Smooth muscle cell (in vitro differentiated cells): ENCODE data around the gene EYS. TPM values are rescaled to one million over a fixed set of nuclear protein-coding genes. Genes with fewer than 3 reads are reported as not detected.

Source experiments
- DNase-seq: peaks from one replicate; lab custom pipeline; 2025; ENCODE audit not compliant: unreplicated experiment; lab: John Stamatoyannopoulos, UW
- H2AFZ ChIP-seq: fragments of 200-600 bp; sonication (generic); 2 replicates; pipeline ENCODE4 v1.6.0; 2016; ENCODE audit warnings: antibody characterized with exemption, low read depth, mild to moderate bottlenecking
- H3F3A ChIP-seq: fragments of 200-600 bp; sonication (generic); 2 replicates; pipeline ENCODE4 v1.6.0; 2017; ENCODE audit warnings: antibody characterized with exemption, low read depth
- H3K27ac ChIP-seq: fragments of 200-600 bp; sonication (generic); 2 replicates; pipeline ENCODE4 v1.5.1; 2016; ENCODE audit warnings: low read depth, mild to moderate bottlenecking
- H3K27me3 ChIP-seq: fragments of 200-600 bp; sonication (generic); 2 replicates; pipeline ENCODE4 v1.6.1; 2016; ENCODE audit warnings: low read depth, mild to moderate bottlenecking
- H3K36me3 ChIP-seq: fragments of 200-600 bp; sonication (generic); 2 replicates; pipeline ENCODE4 v1.5.1; 2016; ENCODE audit warnings: low read depth
- H3K4me1 ChIP-seq: fragments of 200-600 bp; sonication (generic); 2 replicates; pipeline ENCODE4 v1.5.1; 2016; ENCODE audit warnings: low read depth
- H3K4me2 ChIP-seq: fragments of 200-600 bp; sonication (generic); 2 replicates; pipeline ENCODE4 v1.6.0; 2016; ENCODE audit warnings: mild to moderate bottlenecking
- H3K4me3 ChIP-seq: fragments of 200-600 bp; sonication (generic); 2 replicates; pipeline ENCODE4 v1.5.1; 2016; ENCODE audit warnings: mild to moderate bottlenecking
- H3K79me2 ChIP-seq: fragments of 200-600 bp; sonication (generic); 2 replicates; pipeline ENCODE4 v1.6.0; 2016; ENCODE audit warnings: low read depth, mild to moderate bottlenecking
- H3K9ac ChIP-seq: fragments of 200-600 bp; sonication (generic); 2 replicates; pipeline ENCODE4 v1.6.0; 2016; ENCODE audit warnings: low read depth
- H3K9me3 ChIP-seq: fragments of 200-600 bp; sonication (generic); replicated peaks from 2 replicates; pipeline ENCODE4 v1.5.1; 2016; ENCODE audit warnings: low read depth
- H4K20me1 ChIP-seq: fragments of 200-600 bp; sonication (generic); 2 replicates; pipeline ENCODE4 v1.6.0; 2016; ENCODE audit warnings: low read depth
- WGBS: methylation state at CpG from one replicate; pipeline ENCODE4 v1.1.7; 2016; ENCODE audit warnings: low lambda C conversion rate; 5-methylcytosine and 5-hydroxymethylcytosine counted together
- polyA plus RNA-seq: library from polyadenylated mRNA; unstranded; fragments of >200 nt; fragmentation: Nextera tagmentation; extraction: Ambion mirVana; gene quantifications from 2 replicates; pipeline ENCODE4 v1.2.1, GENCODE V29; 2016
- total RNA-seq: library from RNA; depleted of rRNA; stranded (reverse); fragments of >200 nt; gene quantifications from 2 replicates; pipeline ENCODE4 v1.2.3, GENCODE V29; 2014
- TF ChIP-seq, protein P1 (sequence below): fragments of 200-600 bp; sonication (generic); IDR thresholded peaks from 2 replicates; pipeline ENCODE4 v1.5.1; 2017; ENCODE audit warnings: borderline replicate concordance, mild to moderate bottlenecking, antibody characterized with exemption; ENCODE audit not compliant: insufficient read depth, poor library complexity, severe bottlenecking

EYS gene
- total and polyA plus RNA-seq, 2 experiments from 2014 or later: 0.07 to 0.18 TPM

DNA sequence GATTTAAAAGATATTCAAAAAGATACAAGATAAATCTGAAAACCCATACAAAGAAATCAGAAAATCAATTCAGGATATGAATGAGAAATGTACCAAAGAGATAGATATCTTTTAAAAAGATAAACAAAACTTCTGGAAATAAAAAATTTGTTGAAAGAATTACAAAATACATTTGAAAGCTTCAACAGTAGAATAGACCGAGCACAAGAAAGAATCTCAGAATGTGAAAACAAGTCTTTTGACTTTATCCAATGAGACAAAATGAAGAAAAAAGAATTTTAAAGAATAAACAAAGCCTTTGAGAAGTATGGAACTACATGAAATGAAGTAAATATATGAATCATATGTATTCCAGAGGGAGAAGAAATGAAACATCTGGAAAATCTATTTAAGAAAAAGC, 1011.0 kb downstream of the EYS start:
- Histone ChIP-seq H2AFZ (no peak overlapping the region), H3K4me3 (peak overlapping the region; percentile 8), H3K27ac (no peak overlapping the region), H4K20me1 (no peaks in the 10 kb centered on the region), H3F3A (no peaks in the 10 kb centered on the region), H3K79me2 (no peaks in the 10 kb centered on the region), H3K9me3 (peaks cover 3% of the 10 kb centered on the region), H3K27me3 (no peaks in the 10 kb centered on the region), H3K9ac (no peak overlapping the region), H3K36me3 (peaks cover 3% of the 10 kb centered on the region), H3K4me2 (no peak overlapping the region), H3K4me1 (no peaks in the 10 kb centered on the region)
- TF ChIP-seq, protein P1, sequence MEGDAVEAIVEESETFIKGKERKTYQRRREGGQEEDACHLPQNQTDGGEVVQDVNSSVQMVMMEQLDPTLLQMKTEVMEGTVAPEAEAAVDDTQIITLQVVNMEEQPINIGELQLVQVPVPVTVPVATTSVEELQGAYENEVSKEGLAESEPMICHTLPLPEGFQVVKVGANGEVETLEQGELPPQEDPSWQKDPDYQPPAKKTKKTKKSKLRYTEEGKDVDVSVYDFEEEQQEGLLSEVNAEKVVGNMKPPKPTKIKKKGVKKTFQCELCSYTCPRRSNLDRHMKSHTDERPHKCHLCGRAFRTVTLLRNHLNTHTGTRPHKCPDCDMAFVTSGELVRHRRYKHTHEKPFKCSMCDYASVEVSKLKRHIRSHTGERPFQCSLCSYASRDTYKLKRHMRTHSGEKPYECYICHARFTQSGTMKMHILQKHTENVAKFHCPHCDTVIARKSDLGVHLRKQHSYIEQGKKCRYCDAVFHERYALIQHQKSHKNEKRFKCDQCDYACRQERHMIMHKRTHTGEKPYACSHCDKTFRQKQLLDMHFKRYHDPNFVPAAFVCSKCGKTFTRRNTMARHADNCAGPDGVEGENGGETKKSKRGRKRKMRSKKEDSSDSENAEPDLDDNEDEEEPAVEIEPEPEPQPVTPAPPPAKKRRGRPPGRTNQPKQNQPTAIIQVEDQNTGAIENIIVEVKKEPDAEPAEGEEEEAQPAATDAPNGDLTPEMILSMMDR: no peak
- 100% methylated on average over 1 of the region's 1 CpG for WGBS
- no peak for DNase-seq

DNA sequence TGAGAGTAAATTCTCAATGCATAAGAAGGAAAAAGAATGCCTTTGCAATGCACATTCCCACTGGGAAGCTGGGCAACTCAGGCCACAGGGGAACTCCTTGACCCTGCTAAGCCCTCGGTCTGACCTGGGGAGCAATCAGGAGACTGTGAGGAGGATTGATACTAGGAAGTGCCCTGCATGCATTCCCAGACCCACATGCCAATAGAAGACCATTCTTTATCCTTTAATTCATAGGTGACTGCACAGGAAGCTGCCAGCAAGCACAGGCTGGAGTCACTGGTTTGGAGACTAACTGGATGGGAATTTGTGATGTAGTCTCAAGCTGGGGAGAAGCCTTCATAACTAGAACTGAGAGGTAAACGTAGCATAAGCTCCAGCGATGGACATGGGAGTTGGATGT, 1012.7 kb downstream of the EYS start:
- no peaks in the 10 kb centered on the region for H4K20me1 ChIP-seq
- WGBS: 87% methylated on average over 3 of the region's 3 CpGs
- DNase-seq: no peak

DNA sequence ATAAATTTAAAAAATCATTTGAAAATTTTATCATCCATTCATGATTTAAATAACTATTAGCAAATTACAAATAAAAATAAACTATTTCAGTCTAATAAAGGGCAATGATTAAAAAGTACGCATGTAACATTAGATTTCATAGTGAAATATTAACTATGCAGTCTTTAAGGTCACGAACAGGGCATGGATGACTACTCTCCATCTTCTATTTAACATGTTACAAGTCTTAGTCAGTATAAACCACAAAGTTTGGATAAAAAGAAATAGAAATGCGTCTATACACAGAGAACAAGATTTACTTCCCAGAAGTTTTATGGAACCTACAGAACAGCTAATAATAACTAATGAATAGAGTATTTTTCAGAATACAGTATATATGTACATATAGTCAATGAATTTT, 1016.0 kb downstream of the EYS start:
- H4K20me1 ChIP-seq: no peaks in the 10 kb centered on the region
- no peak overlapping the region for H3K4me3 ChIP-seq
- H3K4me1 ChIP-seq: no peaks in the 10 kb centered on the region
- H3K27ac ChIP-seq: no peak overlapping the region
- H3K27me3 ChIP-seq: no peaks in the 10 kb centered on the region
- no peak for DNase-seq
- H2AFZ ChIP-seq: no peak overlapping the region
- no peak overlapping the region for H3K4me2 ChIP-seq
- peaks cover 3% of the 10 kb centered on the region for H3K36me3 ChIP-seq
- 76% methylated on average over 3 of the region's 3 CpGs for WGBS
- TF ChIP-seq, protein P1: no peak
- no peaks in the 10 kb centered on the region for H3K79me2 ChIP-seq
- no peaks in the 10 kb centered on the region for H3F3A ChIP-seq
- H3K9ac ChIP-seq: no peak overlapping the region
- H3K9me3 ChIP-seq: peaks cover 3% of the 10 kb centered on the region

More for the DNA sequence above, 1012.7 kb downstream of the EYS start:
- Histone ChIP-seq H3K4me3 (no peak overlapping the region), H3K27ac (no peak overlapping the region), H3K79me2 (no peaks in the 10 kb centered on the region), H3K9me3 (peaks cover 3% of the 10 kb centered on the region), H3F3A (no peaks in the 10 kb centered on the region), H3K4me2 (no peak overlapping the region), H3K27me3 (no peaks in the 10 kb centered on the region), H3K9ac (no peak overlapping the region), H2AFZ (no peak overlapping the region), H3K4me1 (no peaks in the 10 kb centered on the region), H3K36me3 (peaks cover 3% of the 10 kb centered on the region)
- TF ChIP-seq, protein P1: no peak

DNA sequence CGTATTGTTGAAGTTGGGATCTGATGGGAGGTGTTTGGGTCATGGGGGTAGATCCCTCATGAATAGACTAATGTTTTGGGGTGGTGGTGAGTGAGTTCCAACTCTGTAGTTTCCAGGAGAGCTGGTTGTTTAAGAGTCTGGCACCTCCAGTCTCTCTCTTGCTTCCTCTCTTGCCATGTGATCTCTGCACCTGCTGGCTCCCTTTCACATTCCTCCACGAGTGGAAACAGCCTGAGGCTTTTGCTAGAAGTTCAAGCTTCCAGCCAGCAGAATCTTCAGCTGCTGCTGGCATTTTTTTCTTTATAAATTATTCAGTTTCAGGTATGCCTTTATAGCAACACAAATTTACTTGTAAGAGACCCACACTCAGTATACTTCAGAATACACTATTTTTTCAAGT, 1021.6 kb downstream of the EYS start:
- H3K9me3 ChIP-seq: no peaks in the 10 kb centered on the region
- TF ChIP-seq, protein P1: no peak
- peaks cover 10% of the 10 kb centered on the region for H3F3A ChIP-seq
- no peak overlapping the region for H3K27ac ChIP-seq
- no peak overlapping the region for H3K4me2 ChIP-seq
- no peaks in the 10 kb centered on the region for H3K79me2 ChIP-seq
- 55% methylated on average over 2 of the region's 2 CpGs for WGBS
- DNase-seq: no peak
- H3K4me1 ChIP-seq: peaks cover 17% of the 10 kb centered on the region
- no peaks in the 10 kb centered on the region for H4K20me1 ChIP-seq
- no peaks in the 10 kb centered on the region for H3K36me3 ChIP-seq
- no peak overlapping the region for H3K4me3 ChIP-seq
- no peaks in the 10 kb centered on the region for H3K27me3 ChIP-seq
- no peak overlapping the region for H3K9ac ChIP-seq
- no peak overlapping the region for H2AFZ ChIP-seq
